ENCODE results near the gene RPS6KC1. TPM values are rescaled to one million over a fixed set of nuclear protein-coding genes. Genes with fewer than 3 reads are reported as not detected.

The RPS6KC1 gene
- total and polyA plus RNA-seq, 9 of the 15 experiments (the other 6 are each of a cell fraction or from before 2014, with no cell fraction given): 4.3 to 34.6 (median 20.9) TPM

DNA sequence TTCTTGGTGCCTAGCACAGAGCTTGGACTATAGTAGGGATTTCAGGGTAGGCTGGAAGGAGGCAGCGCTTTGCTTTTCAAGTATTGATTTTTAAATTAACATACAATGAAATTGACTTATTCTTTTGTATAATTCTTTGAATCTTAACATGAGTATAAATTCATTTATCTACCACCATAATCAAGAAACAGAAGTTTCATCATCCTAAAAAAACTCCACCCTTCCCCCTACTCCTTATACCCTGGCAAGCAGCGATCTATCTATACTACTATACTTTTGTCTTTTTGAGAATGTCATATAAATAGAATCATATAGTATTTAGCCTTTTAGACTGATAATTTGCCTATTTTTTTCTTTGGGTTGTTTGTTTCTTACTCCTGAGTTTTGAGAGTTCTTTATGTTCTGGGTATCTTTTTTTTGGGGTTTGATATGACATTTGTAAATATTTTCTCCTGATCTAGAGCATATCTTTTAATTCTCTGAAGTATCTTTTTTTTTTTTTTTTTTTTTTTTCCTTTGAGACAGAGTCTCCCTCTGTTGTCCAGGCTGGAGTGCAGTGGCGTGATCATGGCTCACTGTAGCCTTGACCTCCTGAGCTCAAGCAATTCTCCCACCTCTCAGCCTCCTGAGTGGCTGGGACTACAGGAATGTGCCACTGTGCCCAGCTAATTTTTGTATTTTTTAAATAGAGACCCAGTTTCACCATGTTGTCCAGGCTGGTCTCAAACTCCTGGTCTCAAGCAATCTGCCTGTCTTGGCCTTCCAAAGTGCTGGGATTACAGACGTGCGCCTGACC is 6.4 kb downstream of the RPS6KC1 start (continued):
- TF ChIP-seq, protein P1, sequence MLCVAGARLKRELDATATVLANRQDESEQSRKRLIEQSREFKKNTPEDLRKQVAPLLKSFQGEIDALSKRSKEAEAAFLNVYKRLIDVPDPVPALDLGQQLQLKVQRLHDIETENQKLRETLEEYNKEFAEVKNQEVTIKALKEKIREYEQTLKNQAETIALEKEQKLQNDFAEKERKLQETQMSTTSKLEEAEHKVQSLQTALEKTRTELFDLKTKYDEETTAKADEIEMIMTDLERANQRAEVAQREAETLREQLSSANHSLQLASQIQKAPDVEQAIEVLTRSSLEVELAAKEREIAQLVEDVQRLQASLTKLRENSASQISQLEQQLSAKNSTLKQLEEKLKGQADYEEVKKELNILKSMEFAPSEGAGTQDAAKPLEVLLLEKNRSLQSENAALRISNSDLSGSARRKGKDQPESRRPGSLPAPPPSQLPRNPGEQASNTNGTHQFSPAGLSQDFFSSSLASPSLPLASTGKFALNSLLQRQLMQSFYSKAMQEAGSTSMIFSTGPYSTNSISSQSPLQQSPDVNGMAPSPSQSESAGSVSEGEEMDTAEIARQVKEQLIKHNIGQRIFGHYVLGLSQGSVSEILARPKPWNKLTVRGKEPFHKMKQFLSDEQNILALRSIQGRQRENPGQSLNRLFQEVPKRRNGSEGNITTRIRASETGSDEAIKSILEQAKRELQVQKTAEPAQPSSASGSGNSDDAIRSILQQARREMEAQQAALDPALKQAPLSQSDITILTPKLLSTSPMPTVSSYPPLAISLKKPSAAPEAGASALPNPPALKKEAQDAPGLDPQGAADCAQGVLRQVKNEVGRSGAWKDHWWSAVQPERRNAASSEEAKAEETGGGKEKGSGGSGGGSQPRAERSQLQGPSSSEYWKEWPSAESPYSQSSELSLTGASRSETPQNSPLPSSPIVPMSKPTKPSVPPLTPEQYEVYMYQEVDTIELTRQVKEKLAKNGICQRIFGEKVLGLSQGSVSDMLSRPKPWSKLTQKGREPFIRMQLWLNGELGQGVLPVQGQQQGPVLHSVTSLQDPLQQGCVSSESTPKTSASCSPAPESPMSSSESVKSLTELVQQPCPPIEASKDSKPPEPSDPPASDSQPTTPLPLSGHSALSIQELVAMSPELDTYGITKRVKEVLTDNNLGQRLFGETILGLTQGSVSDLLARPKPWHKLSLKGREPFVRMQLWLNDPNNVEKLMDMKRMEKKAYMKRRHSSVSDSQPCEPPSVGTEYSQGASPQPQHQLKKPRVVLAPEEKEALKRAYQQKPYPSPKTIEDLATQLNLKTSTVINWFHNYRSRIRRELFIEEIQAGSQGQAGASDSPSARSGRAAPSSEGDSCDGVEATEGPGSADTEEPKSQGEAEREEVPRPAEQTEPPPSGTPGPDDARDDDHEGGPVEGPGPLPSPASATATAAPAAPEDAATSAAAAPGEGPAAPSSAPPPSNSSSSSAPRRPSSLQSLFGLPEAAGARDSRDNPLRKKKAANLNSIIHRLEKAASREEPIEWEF (CRISPR knock-in tag; IDR thresholded peaks at IDR 0.05): no peak
- TF ChIP-seq NFIC (IDR thresholded peaks at IDR 0.05) (no peak), KDM4B (IDR thresholded peaks at IDR 0.05; ENCODE audit: borderline replicate concordance in 2 of 2, low read depth in 1 of 2) (no peak), TSC22D4 (tag; IDR thresholded peaks at IDR 0.05) (no peak), ZNF274 (IDR thresholded peaks at IDR 0.05; ENCODE audit: borderline replicate concordance, low read depth, low read length) (no peak), MCM3 (IDR thresholded peaks at IDR 0.05) (no peak), KDM5B (IDR thresholded peaks at IDR 0.05; ENCODE audit: insufficient replicate concordance, low read depth, low read length) (no peak), RB1 (IDR thresholded peaks at IDR 0.05; ENCODE audit: low read depth) (no peak), KLF13 (tag; IDR thresholded peaks at IDR 0.05; ENCODE audit: borderline replicate concordance, low read depth) (no peak), RCOR1 (IDR thresholded peaks at IDR 0.05; ENCODE audit: borderline replicate concordance in 1 of 2, low read depth in 2 of 2, low read length in 2 of 2) (no peak), NCOA4 (IDR thresholded peaks at IDR 0.05; ENCODE audit: partially characterized antibody) (no peak)
- TF ChIP-seq, protein P2, sequence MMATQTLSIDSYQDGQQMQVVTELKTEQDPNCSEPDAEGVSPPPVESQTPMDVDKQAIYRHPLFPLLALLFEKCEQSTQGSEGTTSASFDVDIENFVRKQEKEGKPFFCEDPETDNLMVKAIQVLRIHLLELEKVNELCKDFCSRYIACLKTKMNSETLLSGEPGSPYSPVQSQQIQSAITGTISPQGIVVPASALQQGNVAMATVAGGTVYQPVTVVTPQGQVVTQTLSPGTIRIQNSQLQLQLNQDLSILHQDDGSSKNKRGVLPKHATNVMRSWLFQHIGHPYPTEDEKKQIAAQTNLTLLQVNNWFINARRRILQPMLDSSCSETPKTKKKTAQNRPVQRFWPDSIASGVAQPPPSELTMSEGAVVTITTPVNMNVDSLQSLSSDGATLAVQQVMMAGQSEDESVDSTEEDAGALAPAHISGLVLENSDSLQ (IDR thresholded peaks at IDR 0.05): no peak
- TF ChIP-seq, protein P3, sequence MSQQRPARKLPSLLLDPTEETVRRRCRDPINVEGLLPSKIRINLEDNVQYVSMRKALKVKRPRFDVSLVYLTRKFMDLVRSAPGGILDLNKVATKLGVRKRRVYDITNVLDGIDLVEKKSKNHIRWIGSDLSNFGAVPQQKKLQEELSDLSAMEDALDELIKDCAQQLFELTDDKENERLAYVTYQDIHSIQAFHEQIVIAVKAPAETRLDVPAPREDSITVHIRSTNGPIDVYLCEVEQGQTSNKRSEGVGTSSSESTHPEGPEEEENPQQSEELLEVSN (IDR thresholded peaks at IDR 0.05; ENCODE audit: borderline replicate concordance in 1 of 2, extremely low read depth in 1 of 2, insufficient read depth in 1 of 2, insufficient read length in 1 of 2, low read depth in 1 of 2, low read length in 1 of 2, poor library complexity in 1 of 2, severe bottlenecking in 1 of 2): no peak
- TF ChIP-seq, protein P4, sequence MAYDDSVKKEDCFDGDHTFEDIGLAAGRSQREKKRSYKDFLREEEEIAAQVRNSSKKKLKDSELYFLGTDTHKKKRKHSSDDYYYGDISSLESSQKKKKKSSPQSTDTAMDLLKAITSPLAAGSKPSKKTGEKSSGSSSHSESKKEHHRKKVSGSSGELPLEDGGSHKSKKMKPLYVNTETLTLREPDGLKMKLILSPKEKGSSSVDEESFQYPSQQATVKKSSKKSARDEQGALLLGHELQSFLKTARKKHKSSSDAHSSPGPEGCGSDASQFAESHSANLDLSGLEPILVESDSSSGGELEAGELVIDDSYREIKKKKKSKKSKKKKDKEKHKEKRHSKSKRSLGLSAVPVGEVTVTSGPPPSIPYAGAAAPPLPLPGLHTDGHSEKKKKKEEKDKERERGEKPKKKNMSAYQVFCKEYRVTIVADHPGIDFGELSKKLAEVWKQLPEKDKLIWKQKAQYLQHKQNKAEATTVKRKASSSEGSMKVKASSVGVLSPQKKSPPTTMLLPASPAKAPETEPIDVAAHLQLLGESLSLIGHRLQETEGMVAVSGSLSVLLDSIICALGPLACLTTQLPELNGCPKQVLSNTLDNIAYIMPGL (CRISPR knock-in tag; IDR thresholded peaks at IDR 0.05): no peak
- TF ChIP-seq, protein P5, sequence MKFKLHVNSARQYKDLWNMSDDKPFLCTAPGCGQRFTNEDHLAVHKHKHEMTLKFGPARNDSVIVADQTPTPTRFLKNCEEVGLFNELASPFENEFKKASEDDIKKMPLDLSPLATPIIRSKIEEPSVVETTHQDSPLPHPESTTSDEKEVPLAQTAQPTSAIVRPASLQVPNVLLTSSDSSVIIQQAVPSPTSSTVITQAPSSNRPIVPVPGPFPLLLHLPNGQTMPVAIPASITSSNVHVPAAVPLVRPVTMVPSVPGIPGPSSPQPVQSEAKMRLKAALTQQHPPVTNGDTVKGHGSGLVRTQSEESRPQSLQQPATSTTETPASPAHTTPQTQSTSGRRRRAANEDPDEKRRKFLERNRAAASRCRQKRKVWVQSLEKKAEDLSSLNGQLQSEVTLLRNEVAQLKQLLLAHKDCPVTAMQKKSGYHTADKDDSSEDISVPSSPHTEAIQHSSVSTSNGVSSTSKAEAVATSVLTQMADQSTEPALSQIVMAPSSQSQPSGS (CRISPR knock-in tag; IDR thresholded peaks at IDR 0.05): no peak

Measured in K562 (cell line).